HG03457 (cell line): Measurements from ENCODE around the gene BLOC1S4.
"Not testable (repeated sequence)": the region's sequence is repeated elsewhere in the genome, so short reads cannot be mapped to it uniquely, and the experiment has no call there.

ENCODE experiments used
- ATAC-seq: cut with Tn5 transposase; IDR thresholded peaks from one replicate; pipeline ENCODE4 v1.9.1; 2021; ENCODE audit warnings: moderate number of reproducible peaks; ENCODE audit not compliant: unreplicated experiment

BLOC1S4 gene

GRCh38 chr4:6734165-6734786 lies 18.3 kb downstream of the BLOC1S4 start:
- ATAC-seq = no peak

GRCh38 chr4:6739920-6740319 lies 23.9 kb downstream of the BLOC1S4 start:
- no peak for ATAC-seq

DNA sequence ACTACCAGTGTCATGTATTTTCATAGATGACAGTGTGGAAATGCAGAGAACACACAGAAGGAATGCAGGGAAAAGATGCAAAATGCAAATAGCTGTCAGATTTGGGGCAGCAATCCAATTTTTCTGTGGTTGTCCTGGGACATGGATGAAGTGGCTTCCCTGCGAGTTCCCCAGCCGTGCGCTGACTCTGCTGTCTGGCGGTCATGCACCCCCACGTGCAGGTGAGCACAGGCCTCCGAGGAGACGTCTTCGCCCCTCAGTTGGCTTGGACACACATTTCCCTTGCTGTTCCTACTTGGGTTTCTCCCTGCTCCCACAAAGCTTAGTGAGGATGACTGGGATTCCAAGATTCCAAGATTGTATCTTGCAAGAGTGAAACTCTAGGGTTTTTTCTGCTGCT lies 24.4 kb downstream of the BLOC1S4 start:
- no peak for ATAC-seq

GRCh38 chr4:6742507-6742906 lies 26.5 kb downstream of the BLOC1S4 start:
- ATAC-seq = no peak

DNA sequence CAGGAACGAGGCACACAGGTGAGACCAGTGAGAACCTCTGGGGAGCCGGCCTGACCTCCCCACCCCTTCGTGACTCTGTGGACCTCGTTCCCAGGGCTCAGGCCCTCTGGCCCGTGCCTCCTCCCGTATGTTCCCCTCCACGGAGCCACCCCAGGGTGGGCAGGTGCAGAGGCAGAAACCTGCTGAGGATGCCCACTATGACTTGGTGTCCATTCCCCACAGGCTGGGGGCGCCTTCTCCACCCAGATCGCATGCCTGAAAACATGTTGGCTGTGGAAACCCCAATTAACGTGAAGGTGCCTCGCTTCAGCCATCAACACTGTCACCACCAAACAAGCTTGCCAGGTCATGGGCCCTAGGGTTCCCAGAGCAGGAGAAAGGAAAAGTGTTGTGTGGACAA lies 27.0 kb downstream of the BLOC1S4 start:
- no peak for ATAC-seq

DNA sequence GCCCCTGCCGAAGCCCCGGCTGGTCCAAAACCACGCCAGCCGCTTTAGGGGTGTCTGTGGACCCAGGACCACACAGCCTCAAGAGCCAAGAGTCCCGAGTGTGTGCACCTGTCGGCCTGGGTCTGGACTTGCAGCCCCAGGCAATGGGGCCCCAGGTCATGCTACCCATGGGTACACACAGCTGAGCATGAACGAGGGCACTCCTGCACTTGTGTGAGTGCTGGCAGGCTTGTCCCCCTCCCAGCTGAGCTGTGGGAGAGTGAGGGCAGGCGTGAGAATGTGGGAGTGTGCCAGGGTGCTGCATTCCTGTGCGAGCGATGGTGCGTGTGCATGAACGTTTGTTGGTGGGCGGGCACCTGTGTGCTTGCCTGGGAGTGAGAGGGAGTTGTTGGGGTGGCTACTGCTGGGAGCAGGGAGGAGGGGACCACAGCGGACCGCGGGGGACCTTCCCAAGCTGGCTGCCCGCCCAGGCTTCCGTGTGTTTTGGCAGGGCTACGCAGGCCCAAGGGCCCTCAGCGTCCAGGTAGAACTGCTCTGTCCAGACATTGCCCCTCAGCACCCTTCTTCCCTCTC lies 30.8 kb downstream of the BLOC1S4 start:
- ATAC-seq = no peak

- no peak for ATAC-seq
These were observed 31.5 kb downstream of the BLOC1S4 start for GRCh38 chr4:6747294-6748051.

DNA sequence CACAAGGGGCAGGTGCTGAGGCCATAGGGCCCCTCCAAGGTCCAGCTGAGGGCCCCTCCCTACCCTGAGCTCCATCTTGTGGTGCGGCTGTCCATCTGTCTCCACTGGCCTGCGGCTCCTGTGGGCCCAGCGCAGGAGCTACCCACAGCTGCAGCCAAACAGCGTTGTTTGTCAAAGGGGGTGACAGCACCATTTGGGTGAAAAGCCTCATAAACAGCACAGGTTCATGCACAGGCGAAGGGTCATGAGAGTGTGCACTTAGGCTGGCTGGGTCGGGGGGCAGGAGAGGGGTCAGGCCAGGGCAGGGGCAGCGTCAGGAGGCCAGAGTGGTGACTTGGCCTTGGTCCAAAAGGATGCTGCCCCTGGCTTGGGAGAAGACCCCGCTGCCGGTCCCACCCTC lies 32.3 kb downstream of the BLOC1S4 start:
- no peak for ATAC-seq

GRCh38 chr4:6749340-6750171 lies 33.6 kb downstream of the BLOC1S4 start:
- ATAC-seq = no peak

DNA sequence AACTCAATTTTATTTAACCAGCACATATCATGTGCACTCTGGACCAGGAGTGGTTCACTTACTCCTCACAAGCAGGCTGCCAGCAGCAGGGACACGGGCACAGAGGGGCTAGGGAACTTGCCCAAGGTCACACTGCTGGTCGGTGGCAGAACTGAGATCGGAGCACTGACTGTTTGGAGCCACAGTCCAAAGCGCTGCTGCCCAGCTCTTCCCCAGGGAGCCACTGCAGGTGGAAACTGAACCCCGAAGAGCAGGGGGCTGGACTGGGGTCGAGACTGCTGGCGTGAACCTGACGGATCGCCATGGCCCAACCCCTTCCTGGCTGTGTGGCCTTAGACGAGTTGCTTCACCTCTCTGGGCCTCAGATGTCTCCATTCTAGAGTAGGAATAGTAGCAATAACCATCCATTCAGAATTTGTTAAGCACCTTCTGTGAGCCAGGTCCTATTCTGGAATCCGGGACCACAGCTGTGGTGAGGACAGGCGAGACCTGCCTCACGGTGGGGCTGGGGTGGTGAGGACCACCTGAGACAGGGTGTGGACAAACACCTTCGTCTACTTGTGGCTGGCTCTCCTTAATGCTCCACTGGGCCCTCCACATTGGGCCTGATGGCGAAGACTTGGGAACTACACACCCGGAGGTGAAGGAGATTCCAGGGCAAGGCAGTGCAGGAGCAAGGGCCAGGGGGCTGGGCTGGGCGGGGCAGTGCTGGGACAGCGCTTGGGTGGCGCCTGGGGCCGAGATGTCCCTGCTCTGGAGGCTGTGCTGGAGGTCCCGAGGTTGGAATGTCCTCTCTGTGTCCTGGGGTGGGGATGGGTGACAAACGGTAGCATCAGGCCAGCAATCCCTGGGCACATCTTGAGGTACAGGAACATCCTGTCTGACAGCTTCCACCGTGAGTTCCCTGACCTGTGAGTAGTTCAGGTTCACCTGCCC lies 34.6 kb downstream of the BLOC1S4 start:
- no peak for ATAC-seq

DNA sequence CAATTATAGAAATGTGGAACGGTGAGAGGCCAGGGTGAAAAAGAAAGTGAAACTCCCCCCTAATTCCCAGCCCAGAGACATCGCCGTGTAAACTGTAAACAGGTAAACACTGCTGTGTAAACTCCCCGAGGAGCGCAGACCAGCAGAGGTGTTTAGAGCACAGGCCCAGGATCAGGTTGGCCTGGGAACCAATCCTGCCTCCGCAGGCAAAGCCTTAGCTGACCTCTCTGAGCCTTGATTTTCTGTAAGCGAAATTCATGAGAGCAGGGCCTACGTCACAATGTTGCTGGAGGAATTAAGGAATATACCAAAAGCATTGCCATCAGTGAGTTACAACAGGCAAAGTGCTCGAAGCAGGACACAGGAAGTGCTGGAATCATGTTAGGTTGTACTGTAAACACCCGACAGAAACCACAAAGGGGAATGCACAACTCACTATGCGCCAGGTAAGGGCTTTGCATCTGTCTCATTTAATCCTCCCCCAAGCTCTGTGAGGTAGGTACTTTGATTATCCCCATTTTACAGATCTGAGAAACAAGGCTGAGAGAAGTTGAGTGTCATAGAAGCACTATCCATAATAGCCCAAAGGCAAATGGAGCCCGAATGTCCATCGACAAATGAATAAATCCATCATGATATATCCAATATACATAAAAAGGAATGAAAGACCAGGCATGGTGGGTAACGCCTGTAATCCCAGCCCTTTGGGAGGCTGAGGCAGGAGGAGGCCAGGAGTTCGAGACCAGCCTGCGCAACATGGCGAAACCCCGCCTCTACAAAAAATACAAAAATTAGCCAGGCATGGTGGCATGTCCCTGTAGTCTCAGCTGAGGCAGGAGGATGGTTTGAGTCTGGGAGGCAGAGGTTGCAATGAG lies 35.9 kb downstream of the BLOC1S4 start:
- ATAC-seq = no peak

- no peak for ATAC-seq
These were observed 36.5 kb downstream of the BLOC1S4 start for GRCh38 chr4:6752486-6752829.

GRCh38 chr4:6753103-6753560 lies 37.2 kb downstream of the BLOC1S4 start:
- no peak for ATAC-seq

GRCh38 chr4:6753891-6754290 lies 37.9 kb downstream of the BLOC1S4 start:
- no peak for ATAC-seq

DNA sequence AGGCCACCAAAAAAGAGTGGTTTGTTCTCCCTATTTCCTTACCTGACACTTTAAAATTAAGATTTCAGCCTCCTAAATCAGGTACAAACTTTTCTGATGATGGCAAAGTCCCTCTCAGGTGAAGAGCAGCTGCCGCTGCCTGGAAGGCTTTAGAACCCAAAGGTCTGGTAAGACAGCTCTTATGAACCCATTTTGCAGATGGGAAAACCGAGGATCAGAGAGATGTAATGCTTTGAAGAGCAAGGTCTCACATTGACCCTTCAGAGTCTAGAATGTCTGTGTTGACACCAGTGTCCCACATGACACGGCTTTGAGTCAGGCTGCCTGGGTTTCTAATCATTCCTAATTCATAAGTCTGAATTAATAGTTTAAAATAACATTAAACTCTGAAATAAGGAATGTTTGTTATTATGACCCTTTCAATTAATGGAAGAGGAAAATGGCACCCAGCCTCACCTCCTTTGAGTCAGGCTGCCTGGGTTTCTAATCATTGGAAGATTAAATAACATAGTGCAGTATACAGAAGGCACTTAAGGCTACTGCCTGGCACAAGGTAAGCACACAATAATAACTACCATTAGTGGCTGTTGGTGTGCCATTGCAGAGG lies 38.6 kb downstream of the BLOC1S4 start:
- no peak for ATAC-seq

GRCh38 chr4:6755088-6755753 lies 39.2 kb downstream of the BLOC1S4 start:
- no peak for ATAC-seq

DNA sequence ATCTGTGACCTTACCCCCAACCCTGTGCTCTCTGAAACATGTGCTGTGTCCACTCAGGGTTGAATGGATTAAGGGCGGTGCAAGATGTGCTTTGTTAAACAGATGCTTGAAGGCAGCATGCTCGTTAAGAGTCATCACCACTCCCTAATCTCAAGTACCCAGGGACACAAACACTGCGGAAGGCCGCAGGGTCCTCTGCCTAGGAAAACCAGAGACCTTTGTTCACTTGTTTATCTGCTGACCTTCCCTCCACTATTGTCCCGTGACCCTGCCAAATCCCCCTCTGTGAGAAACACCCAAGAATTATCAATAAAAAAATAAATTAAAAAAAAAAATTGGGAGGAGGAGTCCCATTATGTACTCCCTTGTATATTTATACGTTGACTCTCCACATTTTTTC lies 40.4 kb downstream of the BLOC1S4 start:
- not testable (repeated sequence) for ATAC-seq

DNA sequence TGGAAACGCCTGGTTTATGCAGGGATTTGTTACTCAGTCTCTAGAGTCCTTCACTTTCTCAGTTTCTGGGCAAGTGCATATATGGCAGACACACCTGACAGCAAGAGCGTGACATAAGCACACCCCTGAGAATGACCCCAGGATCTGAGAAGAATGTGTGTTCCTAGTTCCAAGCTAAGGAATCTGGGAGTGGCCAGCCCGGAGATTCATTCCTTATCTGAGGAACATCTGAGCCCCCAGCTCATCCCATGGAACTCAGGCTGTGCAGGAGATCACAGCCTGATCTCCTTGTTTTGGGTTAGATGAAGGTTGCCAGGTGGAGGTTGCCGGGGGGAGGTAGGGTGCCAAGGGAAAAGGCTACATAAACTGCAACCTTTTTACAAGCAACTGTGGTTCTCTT lies 42.8 kb downstream of the BLOC1S4 start:
- no peak for ATAC-seq
